Stomach (tissue), 4 donors: Measurements from ENCODE around the gene GRIK2.

Source experiments
- CTCF ChIP-seq, 7 experiments: fragments of 450-650 bp in 4 of 7; fragments of 200-600 bp in 3 of 7; sonication (generic) in 3 of 7; IDR thresholded peaks; one replicate each; pipeline ENCODE4 v1.5.1; 2016 to 2019; ENCODE audit warnings: antibody characterized with exemption in 7 of 7, control low read depth in 2 of 7, mild to moderate bottlenecking in 1 of 7
- POLR2A ChIP-seq, 4 donors: fragments of 450-650 bp; IDR thresholded peaks; one replicate each; pipeline ENCODE4 v1.6.1; 2016; ENCODE audit warnings: antibody characterized with exemption in 4 of 4, control low read depth in 2 of 4, mild to moderate bottlenecking in 1 of 4, moderate library complexity in 1 of 4

GRCh38 chr6:101683884-101684283 is 290.4 kb downstream of the GRIK2 start:
- no peak for TF ChIP-seq CTCF (IDR thresholded peaks at IDR 0.05)
- TF ChIP-seq POLR2A (IDR thresholded peaks at IDR 0.05) = no peak
